Heart right ventricle (tissue), 16 donors: Measurements from ENCODE around the gene AZU1. TPM values are rescaled to one million over a fixed set of nuclear protein-coding genes. Genes with fewer than 3 reads are reported as not detected.
"Not testable (repeated sequence)": the region's sequence is repeated elsewhere in the genome, so short reads cannot be mapped to it uniquely, and the experiment has no call there.

Experiments used
- ATAC-seq, 8 donors: fragments of 200-7000 bp; cut with Tn5 transposase; one replicate each; pipeline ENCODE4 v1.9.1; 2020; ENCODE audit warnings: mild to moderate bottlenecking in 8 of 8, moderate library complexity in 8 of 8, moderate number of reproducible peaks in 1 of 8
- DNase-seq, 2 donors: peaks; one replicate each; pipeline ENCODE4 v3.0.0-alpha.2; 2020
- H3K27ac ChIP-seq, 10 donors: fragments of 200-600 bp; sonication (generic) in 2 of 10; one replicate each; pipeline versions ENCODE4 v1.5.0 to v1.8.0; 2020 to 2022; ENCODE audit warnings: mild to moderate bottlenecking in 3 of 10
- H3K27me3 ChIP-seq, 7 donors: fragments of 200-600 bp; one replicate each; pipeline ENCODE4 v1.8.0; 2021 to 2022; ENCODE audit warnings: mild to moderate bottlenecking in 2 of 7
- H3K36me3 ChIP-seq, 9 donors: fragments of 200-600 bp; sonication (generic) in 1 of 9; one replicate each; pipeline versions ENCODE4 v1.5.0 to v1.8.0; 2020 to 2022; ENCODE audit warnings: mild to moderate bottlenecking in 2 of 9
- H3K4me1 ChIP-seq, 9 donors: fragments of 200-600 bp; sonication (generic) in 1 of 9; one replicate each; pipeline versions ENCODE4 v1.5.0 to v1.8.0; 2020 to 2022; ENCODE audit warnings: mild to moderate bottlenecking in 4 of 9
- H3K4me3 ChIP-seq, 10 donors: fragments of 200-600 bp; sonication (generic) in 2 of 10; one replicate each; pipeline versions ENCODE4 v1.5.0 to v1.8.0; 2020 to 2022; ENCODE audit warnings: mild to moderate bottlenecking in 7 of 10, moderate library complexity in 2 of 10
- H3K9me3 ChIP-seq, 11 donors: fragments of 200-600 bp in 10 of 11; sonication (generic) in 2 of 11; one replicate each; pipeline versions ENCODE4 v1.5.0 to v1.8.0; 2013 to 2022; ENCODE audit warnings: mild to moderate bottlenecking in 2 of 11, control low read depth in 1 of 11, moderate library complexity in 1 of 11
- CTCF ChIP-seq, 9 donors: fragments of 200-600 bp; sonication (generic) in 2 of 9; IDR thresholded peaks; one replicate each; pipeline versions ENCODE4 v1.5.0 to v1.8.0; 2021 to 2022; ENCODE audit warnings: antibody characterized with exemption in 9 of 9, mild to moderate bottlenecking in 5 of 9, moderate library complexity in 1 of 9
- WGBS, 2 donors: extraction: QIAGEN DNeasy Blood & Tissue Kit; methylation state at CpG; one replicate each; pipeline ENCODE4 v1.1.7; 2013; ENCODE audit warnings: inconsistent platforms in 1 of 2; 5-methylcytosine and 5-hydroxymethylcytosine counted together
- intact Hi-C, 10 donors: fragments of 100-400 bp; cut with DNase I; formaldehyde crosslinking; loops; one replicate each; pipeline versions ENCODE4 v1.11.1 to v1.14.2; 2022
- polyA plus RNA-seq, 2 donors: library from polyadenylated mRNA; stranded (reverse); fragments of 200-250 nt; gene quantifications; one replicate each; pipeline ENCODE4 v1.2.3, GENCODE V29; 2013
- total RNA-seq, 10 donors: library from RNA; stranded (reverse); fragmentation: NEBNext Ultra II Directional in 3 of 10; extraction: Animal tissue kit (Norgen Biotek cat#: 25700) in 3 of 10; gene quantifications; one replicate each; pipeline versions ENCODE4 v1.2.1 to v1.2.4, GENCODE V29; 2021 to 2023
- donor health status: Arrhythmogenic right ventricular cardiomyopathy.
- donor health status: ischemic (EF 13 %, LVEDD 7.1; RV severe dilation, severe dysfunction).
- donor health status: healthy with polysubstance abuse.
- donor health status: DM: no; HTN: yes; CAD: no.
- donor health status: DM: no; HTN: no; CAD: no.
- donor health status: ischemic (EF 25% LVEDD 6.9; RV normal size, moderate dysfunction).
- donor health status: ischemic (EF 25% LVEDD 5.7; RV mildly dilated, moderate dysfunction).
- donor health status: healthy.
- donor health status: DM: yes; HTN: yes; CAD: no.
- donor health status: Ischemic cardiomyopathy.
- donor health status: ischemic (EF 35%, LVEDD 5.7; RV mildly dilated, moderate dysfunction).
- donor health status: nonischemic (EF 11% LVEDD 7.7; RV severe dilation, severe dysfunction).
- donor health status: DM: yes; HTN: yes; CAD: no.
- donor health status: PGD.
- donor health status: ischemic (EF 29% LVEDD 5.4; RV normal size, mild dysfunction).
- donor health status: nonischemic (EF 23%, LVEDD 6.1; RV moderate dilation, normal function).

Gene AZU1
- total and polyA plus RNA-seq, 12 donors, result 0.06 to 1.7 TPM; not detected in 10

GRCh38 chr19:852136-853013 lies 24.7 kb downstream of the AZU1 start, which contains the start of gene ELANE:
Gene ELANE (plus strand): TSS chr19:852303. CDS start chr19:852329, 26 bp downstream.
- H3K27me3 ChIP-seq, result peaks cover 0 to 51% (median 36%) of the 10 kb centered on the region in 7 donors
- no peak for ATAC-seq
- no peaks in the 10 kb centered on the region for H3K36me3 ChIP-seq
- peaks cover 7 to 34% (median 13%) of the 10 kb centered on the region in 9 donors for H3K4me1 ChIP-seq
- no peak for DNase-seq
- H3K4me3 ChIP-seq, result peak within 1 kb of the TSS in 2 of 10 donors; percentile 16 to 28
- intact Hi-C loops, result loop anchor here in 3 of 10 donors (10.0 kb wide), 3 partner anchors 58 to 132 kb away; partner anchors contain the start of genes PTBP1 (in 1 of the 3) and WDR18 (in 1 of the 3)
- TF ChIP-seq CTCF (IDR thresholded peaks at IDR 0.05), result no peak
- WGBS, 2 donors, result 64 to 65% methylated on average over 54 to 55 of the region's 55 CpGs
- no peaks in the 10 kb centered on the region for H3K9me3 ChIP-seq
- H3K27ac ChIP-seq, result peak within 1 kb of the TSS in 8 of 10 donors; percentile 75 to 84 (median 79)

GRCh38 chr19:853014-853585 lies 25.5 kb downstream of the AZU1 start:
- no peak for TF ChIP-seq CTCF (IDR thresholded peaks at IDR 0.05)
- WGBS, 2 donors, result 30 to 31% methylated on average over 55 to 67 of the region's 67 CpGs
- H3K4me1 ChIP-seq, result peaks cover 7 to 29% (median 10%) of the 10 kb centered on the region in 9 donors
- DNase-seq, result no peak
- H3K9me3 ChIP-seq, result no peaks in the 10 kb centered on the region
- intact Hi-C loops, result loop anchor here in 3 of 10 donors (10.0 kb wide), 3 partner anchors 58 to 132 kb away; partner anchors contain the start of genes PTBP1 (in 1 of the 3) and WDR18 (in 1 of the 3)
- no peak overlapping the region for H3K27ac ChIP-seq
- ATAC-seq, result no peak
- H3K36me3 ChIP-seq, result no peaks in the 10 kb centered on the region
- peak overlapping the region in 2 of 10 donors; percentile 16 to 28 for H3K4me3 ChIP-seq
- H3K27me3 ChIP-seq, result peaks cover 0 to 50% (median 29%) of the 10 kb centered on the region in 7 donors

DNA sequence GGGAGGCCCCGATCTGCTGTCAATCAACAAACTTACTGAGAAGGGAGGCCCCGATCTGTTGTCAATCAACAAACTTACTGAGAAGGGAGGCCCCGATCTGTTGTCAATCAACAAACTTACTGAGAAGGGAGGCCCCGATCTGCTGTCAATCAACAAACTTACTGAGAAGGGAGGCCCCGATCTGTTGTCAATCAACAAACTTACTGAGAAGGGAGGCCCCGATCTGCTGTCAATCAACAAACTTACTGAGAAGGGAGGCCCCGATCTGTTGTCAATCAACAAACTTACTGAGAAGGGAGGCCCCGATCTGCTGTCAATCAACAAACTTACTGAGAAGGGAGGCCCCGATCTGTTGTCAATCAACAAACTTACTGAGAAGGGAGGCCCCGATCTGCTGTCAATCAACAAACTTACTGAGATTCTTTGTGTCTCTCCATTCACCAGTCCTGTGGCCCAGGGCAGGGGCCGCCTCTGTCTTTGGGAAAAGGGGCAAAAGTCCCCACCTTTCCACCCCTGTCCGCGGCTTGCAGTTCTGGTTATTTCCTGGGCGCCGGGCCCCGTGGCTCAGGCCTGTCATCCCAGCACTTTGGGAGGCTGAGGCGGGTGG lies 26.1 kb downstream of the AZU1 start:
- H3K27me3 ChIP-seq, result peaks cover 0 to 53% (median 32%) of the 10 kb centered on the region in 7 donors
- not testable (repeated sequence) for H3K4me3 ChIP-seq, H3K36me3 ChIP-seq, ATAC-seq, H3K9me3 ChIP-seq, H3K27ac ChIP-seq, DNase-seq
- intact Hi-C loops, result loop anchor here in 3 of 10 donors (10.0 kb wide), 3 partner anchors 59 to 131 kb away; partner anchors contain the start of genes PTBP1 (in 1 of the 3) and WDR18 (in 1 of the 3)
- H3K4me1 ChIP-seq, result peaks cover 7 to 30% (median 10%) of the 10 kb centered on the region in 9 donors
- WGBS, 2 donors, result 78% methylated on average over 11 to 12 of the region's 17 CpGs

- DNase-seq (no peak), ATAC-seq (no peak)
- Histone ChIP-seq H3K4me1 (peaks cover 7 to 38% (median 10%) of the 10 kb centered on the region in 9 donors), H3K9me3 (no peaks in the 10 kb centered on the region), H3K4me3 (no peak overlapping the region), H3K27me3 (peaks cover 0 to 61% (median 40%) of the 10 kb centered on the region in 7 donors), H3K27ac (no peak overlapping the region), H3K36me3 (no peaks in the 10 kb centered on the region)
- 73% methylated on average over 6 of the region's 6 CpGs for WGBS, 2 donors
- intact Hi-C loops, result loop anchor here in 3 of 10 donors (10.0 kb wide), 3 partner anchors 60 to 130 kb away; partner anchors contain the start of genes PTBP1 (in 1 of the 3) and WDR18 (in 1 of the 3)
- TF ChIP-seq CTCF (IDR thresholded peaks at IDR 0.05), result no peak
Observed at GRCh38 chr19:854549-854948, 26.9 kb downstream of the AZU1 start.
